ENCODE data around the gene MAGED2.
"Not testable (repeated sequence)": the region's sequence is repeated elsewhere in the genome, so short reads cannot be mapped to it uniquely, and the experiment has no call there.

Gene MAGED2

DNA sequence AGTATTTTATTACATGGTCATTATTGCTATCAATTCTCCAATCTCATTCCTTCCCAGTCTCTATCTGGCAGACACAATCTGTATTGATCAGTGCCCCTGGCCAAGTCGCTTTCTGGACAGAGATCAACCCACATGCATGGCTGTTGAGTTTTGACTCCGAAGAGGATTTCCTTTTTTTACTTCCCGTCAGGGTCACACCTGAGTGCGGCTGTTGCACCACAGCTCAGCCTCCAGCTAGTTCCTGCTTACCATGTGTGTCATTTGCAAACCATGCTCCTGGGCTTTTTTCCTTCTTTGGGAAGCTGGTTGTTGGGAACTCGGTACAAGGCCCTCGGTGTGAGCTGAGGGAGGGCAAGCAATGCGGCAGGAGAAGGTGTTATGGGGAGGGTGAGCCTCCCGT, 11.7 kb downstream of the MAGED2 start:
- no peak for DNase-seq (ENCODE audit: low read depth)

DNA sequence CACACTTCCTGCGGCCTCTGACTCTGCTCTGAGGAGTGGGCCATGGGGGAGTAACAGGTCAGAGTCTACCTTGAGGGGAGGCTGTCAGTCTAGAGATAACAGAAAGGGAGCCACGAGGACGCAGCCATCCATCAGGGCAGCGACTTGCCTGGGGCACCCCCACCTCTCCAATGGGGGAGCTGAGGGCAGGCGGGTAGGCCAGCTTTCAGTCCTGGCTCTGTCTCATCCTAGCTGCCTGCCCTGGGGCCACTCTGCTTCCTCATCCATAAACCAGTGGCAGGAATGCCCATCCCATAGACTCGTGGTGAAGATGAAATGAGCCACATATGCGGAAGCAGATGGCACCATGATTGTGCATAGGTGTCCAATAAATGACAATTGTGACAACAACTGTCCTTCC, 13.2 kb downstream of the MAGED2 start:
- no peak for DNase-seq (ENCODE audit: low read depth)

DNA sequence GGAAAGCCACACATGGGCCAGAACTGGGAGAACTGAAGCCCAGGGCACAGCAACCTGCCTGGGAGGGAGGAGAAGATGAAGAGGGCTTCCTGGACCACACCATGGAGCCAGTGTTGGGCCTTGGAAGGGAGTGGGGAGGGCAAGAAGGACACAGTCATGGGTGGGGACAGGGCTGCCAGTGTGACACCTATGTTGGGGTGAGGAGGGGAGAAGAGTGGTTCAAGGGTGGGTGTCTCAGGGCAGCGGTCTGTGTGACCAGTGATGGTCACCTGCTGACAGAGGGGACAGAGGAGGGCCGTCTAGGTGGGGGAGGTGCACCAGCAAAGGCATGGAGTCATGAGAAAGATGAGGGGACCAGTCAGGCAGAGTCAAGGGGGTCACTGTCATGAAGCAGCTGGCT, 13.8 kb downstream of the MAGED2 start:
- no peak for DNase-seq (ENCODE audit: low read depth)

DNA sequence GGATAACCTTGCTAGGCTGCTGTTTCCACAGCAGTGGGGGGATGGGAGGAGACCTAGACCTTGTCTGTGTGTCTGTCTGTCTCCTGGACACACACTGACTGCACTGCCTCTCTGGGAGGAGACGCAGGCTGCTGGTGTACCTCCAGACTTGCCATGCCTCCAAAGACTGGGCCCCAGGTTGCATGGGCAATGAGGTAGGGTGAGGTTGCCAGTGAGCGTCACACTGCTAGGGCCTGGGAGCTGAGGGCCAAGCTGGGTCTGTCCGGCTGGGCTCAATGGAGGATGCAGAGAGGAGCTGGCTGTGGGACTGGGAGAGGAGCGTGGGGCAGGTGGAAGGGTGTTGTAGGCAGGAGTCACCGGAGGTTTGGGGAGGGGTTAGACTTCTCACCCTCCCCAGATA, 16.6 kb downstream of the MAGED2 start:
- DNase-seq (ENCODE audit: low read depth): no peak

DNA sequence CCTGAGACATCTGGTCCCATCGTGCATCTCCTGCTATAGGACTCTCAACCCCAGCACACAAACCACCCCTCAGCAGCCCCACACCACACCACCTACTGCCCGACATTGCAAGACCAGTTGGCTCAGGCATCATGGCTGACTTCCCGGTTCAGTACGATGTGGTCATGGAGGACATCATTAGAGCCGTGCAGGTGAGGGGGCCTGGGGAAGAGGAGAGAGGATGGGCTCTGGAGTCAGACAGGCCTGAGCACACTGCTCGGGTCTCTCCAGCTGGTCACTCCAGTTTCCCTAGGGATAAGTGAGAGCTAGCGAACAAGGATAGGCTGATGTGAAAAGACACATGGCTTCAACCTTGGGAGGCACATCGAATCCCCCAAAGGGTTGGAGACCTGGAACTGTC, 17.2 kb downstream of the MAGED2 start:
- no peak for DNase-seq (ENCODE audit: low read depth)

DNA sequence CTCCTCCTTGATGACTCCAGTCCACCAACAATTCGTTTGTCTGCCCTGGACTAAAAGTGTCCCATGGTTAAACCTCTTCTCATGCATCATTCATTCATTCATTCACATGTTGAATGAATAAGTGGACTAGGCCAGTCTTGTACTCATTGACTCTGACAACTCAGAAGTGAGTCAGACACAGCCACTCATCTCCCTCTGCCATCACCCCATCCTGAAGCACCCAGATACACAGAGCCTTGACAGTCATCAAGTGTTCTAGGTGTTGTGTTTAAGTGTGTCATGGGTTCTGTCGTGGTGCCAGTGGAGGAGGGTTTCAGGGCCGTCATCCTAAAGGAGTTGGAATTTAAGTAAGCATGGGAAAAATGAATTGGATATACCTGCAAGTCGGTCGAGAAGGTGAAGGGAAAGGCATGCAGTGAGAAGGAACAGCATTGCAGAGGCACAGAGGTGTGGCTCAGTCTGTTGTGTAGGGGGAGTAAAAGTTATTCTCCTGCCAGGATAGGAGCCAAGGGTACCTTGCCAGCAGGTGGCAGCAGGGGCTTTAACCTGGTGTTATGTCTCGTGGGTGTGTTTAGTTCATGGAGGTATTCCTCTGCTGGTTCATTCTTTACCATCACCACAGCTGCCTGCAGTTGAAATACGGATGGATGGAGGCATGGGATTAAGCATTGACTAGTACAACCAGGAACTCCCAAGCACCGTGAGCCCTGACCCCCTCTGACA, 18.3 kb downstream of the MAGED2 start:
- DNase-seq (ENCODE audit: low read depth): peak; percentile 9

DNA sequence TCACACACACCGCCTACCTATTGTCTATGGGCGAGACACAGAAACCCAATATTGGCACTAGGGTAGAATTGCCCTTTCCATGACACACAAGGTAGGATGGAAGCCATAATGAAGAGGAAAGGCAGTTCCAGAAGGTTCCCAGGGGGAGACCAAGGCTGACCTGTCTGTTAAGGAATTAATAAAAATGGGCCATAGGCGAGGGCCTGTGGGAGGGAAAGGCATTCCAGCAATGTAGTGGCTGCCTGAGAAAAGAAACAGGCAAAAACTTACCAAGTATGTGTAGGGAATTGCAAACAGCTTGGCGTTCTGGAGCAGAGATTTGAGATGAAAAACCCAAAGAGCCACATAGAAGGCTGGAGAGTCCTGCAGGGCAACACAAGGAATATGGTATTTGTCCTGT, 19.1 kb downstream of the MAGED2 start:
- DNase-seq (ENCODE audit: low read depth): no peak

DNA sequence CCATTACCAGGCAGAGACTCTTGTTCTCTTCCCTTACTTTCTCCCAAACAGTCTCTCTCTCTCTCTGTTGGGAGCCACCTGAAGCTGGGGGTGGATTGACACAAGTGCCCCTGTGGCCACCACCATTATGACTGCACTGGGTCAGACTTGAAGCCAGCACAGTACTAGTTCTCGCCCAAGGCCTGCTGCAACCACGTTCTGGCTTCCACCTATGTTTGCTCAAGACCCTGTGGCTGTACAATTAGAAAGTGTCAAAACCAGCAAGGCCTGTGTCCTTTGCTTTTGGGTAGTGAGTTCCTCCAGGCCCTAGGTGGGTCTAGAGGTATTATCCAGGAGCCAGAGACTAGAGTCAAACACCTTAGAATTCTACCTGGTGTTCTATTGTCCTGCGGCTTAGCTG, 31.0 kb downstream of the MAGED2 start:
- no peak for DNase-seq (ENCODE audit: low read depth)

DNA sequence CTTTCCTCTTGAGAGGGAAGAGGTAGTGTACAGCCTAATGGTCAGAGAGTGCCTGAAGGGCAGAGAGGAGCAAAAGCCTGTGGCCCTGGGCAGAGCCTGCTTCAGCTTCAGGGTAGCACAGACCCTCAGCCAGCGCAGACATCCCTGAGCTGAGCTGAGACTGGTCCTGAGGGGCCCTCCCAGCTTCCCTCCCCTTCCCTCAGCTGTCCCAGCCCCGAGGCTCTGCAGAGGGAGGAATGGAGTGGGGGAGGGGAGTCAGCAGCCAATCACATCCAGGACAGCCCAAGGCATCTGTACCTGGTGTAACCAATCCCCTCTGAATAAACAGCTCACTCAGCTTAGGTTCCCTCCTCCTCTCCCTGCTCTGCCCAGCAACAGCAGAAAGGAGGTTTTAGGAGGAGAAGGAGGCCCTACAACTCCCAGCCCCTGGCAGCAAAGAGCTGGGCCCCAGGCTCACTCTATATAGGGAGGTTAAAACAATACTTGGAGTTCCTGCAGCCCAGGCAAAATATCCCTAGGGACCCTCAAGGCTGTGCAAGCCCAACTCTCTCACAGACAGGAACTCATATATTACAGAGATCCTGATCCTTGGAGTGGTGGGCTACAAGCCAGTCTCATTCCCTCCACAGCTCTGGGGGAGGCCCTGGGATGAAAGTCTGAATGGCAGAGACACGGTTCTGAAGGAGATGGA, 33.8 kb downstream of the MAGED2 start:
- not testable (repeated sequence) for DNase-seq (ENCODE audit: low read depth)

DNA sequence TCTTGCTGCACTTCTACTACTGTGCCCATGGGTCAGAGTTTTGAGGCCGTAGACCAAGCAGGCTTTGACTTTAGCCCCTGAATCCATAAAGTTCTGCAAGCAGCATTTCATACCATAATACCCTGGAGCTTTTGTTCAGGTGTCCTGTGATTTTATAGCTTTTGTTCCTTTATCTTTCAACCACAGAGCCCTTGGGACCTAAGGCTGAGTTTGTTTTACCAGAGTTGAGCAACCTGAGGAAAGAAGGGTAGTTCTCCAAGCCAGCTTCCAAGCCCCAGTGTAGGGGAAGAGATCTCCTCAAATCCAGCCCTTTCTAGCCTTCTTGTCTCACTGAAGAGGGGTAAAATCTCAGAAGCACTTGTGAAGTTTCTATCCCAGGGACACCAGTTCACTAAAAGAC, 35.1 kb downstream of the MAGED2 start:
- DNase-seq (ENCODE audit: low read depth): no peak

DNA sequence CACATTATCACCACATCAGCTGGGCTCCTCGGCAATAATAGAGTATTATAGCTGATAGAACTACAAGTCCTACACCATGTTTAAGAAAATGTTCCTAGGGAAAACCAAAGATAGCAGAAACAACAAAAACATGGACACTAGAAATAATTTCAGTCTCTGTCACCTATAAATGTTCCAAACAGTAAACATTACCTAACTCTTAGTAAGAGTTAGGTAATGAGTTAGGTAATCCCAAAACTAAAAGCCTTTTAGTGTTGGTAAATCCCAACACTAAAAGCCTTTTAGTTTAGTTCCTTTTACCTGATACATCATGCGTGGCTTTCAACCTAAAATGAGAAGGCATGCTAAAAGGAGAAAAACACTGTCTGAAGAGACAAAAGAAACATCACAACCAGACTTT, 35.5 kb downstream of the MAGED2 start:
- no peak for DNase-seq (ENCODE audit: low read depth)

DNA sequence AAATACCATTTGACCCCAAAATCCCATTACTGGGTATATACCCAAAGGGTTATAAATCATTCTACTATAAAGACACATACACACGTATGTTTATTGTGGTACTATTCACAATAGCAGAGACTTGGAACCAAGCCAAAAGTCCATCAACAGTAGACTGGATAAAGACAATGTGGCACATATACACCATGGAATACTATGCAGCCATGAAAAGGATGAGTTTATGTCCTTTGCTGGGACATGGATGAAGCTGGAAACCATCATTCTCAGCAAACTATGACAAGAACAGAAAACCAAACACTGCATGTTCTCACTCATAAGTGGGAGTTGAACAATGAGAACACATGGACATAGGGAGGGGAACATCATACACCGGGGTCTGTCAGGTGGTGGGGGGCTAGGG, 40.2 kb downstream of the MAGED2 start:
- DNase-seq (ENCODE audit: low read depth): not testable (repeated sequence)

DNA sequence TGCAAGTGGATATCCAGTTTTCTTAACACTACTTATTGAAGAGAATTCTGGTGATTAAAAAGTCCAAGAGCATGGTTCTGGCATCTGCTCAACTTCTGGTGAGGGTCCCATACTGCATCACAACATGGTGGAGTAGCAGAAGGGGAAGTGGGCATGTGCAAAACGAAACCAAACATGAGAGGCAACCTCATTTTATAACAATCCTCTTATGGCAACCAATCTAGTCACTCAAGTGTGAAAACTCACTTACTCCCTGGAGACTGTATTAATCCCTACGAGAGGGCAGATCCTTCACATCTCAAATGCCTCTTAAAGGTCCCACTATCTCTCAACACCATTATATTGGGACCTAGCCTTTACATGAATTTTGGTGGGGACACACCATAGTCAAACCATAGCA, 57.7 kb downstream of the MAGED2 start:
- no peak for DNase-seq (ENCODE audit: low read depth)

Data from T follicular helper cell (primary cell).